HG02623 (cell line): ENCODE measurements around the gene UROC1.

ENCODE experiments used
- ATAC-seq: cut with Tn5 transposase; IDR thresholded peaks from one replicate; pipeline ENCODE4 v1.9.1; 2021; ENCODE audit warnings: moderate library complexity; ENCODE audit not compliant: unreplicated experiment

Gene UROC1

DNA sequence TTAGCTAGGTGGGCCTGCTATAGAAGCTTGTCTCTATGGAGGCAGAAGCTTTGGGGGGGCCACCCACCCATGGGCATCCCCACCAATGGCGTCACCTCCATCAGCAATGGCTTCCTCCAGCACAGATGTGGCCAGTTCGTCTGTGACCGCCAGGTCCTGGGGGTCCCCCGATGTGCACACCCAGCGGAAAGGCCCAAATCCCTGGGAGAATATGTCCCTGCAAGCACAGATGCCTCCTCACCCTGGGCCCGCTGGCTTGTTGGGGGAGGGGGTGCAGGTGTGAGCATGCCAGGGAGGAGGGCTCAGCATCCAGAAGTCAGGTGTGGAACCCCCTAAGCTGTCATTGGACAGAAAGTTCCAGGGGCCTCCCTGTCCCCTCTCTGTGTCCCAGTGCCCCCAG, 19.6 kb downstream of the UROC1 start:
- ATAC-seq, result no peak

- ATAC-seq, result no peak
Measured at GRCh38 chr3:126496894-126497850, 20.4 kb downstream of the UROC1 start.

DNA sequence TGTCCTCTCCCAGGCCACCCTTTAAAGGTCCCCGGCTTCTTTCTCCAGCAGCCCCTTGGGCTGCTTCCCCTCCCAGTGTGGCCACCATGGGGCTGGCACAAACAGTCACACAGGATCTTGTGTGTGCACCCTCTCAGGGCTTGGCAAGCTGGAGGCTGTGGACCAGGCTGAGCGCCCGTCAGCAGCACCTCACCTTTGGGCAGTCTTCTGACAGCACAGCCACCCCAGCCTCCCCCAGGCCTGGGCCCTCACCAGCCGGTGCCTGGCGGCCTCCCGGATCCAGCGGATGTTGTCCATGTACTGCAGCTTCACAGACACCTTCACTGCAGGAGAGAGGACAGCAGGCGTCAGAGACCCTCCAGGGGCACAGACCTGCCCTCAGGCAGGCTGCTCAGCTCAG, 21.8 kb downstream of the UROC1 start:
- ATAC-seq, result no peak

DNA sequence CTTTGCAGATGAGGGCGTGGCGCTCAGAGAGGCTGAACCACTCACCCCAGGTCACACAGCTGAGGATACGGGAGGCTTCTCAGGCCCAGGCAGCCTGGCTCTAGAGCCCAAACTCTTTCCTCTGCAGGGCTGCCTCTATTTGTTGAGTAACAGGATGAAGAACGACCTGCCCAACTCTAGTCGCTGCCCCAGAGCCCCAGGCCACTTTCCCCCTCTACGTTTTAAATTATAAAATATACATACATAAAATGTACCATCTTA, 22.7 kb downstream of the UROC1 start:
- no peak for ATAC-seq

- ATAC-seq, result no peak
Measured at GRCh38 chr3:126494204-126494969, 23.2 kb downstream of the UROC1 start.

- ATAC-seq, result no peak
Measured at GRCh38 chr3:126493739-126494138, 23.8 kb downstream of the UROC1 start.

DNA sequence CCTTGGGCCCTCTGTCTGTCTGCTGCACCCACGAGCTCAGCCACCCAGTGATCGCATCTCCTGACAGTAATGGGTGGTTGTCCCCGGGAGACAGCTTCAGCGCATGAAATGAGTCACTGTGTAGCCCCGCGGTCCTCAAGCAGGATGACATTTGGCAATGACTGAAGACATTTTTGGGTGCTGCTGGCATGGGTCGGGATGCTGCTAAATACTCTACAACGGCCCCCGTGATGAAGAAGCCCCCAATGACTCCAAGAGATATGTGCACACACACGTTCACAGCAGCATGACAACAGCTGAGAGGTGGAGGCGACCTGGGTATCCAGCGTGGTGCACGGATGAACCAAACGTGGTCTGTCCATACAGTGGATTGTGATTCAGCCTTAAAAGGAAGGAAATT, 24.5 kb downstream of the UROC1 start:
- ATAC-seq, result no peak

- no peak for ATAC-seq
Measured at GRCh38 chr3:126491221-126492013, 26.2 kb downstream of the UROC1 start.

DNA sequence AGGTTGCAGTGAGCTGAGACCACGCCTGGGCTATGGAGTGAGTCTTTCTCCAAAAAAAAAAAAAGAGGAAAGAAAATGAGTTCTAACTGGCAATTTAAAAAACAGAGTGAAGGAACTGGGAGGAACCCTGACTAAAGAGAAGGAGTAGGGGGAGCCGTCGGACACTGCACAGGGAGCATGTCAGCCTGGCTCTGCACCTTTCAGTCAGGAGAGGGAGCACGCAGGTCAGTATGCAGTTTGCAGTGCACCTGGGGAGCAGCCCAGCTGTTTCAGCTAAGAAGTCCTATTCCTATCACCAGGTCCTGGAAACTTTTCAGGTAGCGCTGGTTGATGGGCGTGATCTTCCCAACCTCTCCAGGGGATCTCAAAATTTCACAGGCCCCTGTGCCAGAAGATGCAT, 27.0 kb downstream of the UROC1 start:
- ATAC-seq, result no peak

DNA sequence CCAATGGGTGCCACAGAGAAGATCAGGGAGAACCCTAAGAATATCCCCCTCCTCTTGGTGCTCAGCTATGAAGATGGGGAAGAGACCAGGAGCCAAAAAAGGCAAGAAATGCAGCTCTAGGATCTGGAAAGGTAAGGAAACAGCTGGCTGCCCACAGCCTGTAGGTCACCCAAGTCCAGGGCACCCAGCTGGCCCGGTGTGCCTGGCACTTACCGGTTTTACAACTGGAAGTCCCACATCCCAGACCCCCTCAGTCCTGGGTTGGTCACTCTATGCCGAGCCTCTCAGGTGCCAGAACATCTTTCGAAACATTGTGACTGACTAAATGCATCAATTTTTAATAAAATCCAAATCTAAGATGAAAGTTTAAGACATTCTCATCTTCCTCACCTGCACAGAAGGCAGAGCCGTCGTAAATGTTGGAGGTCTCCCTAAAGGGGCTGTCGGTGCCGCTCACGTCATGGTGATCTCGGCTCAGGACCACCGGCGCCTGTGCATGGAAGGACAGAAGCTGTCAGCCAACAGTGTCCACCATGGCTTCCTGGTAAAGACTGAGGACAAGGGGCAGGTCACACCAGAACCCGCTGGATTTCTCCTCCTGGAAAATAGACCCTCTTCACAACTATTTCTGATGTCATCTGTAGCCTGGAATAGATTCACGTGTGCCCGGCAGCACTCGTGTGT, 28.5 kb downstream of the UROC1 start:
- no peak for ATAC-seq

- ATAC-seq, result no peak
Measured at GRCh38 chr3:126488185-126488584, 29.4 kb downstream of the UROC1 start.

GRCh38 chr3:126487151-126487771, 30.3 kb downstream of the UROC1 start:
- no peak for ATAC-seq

DNA sequence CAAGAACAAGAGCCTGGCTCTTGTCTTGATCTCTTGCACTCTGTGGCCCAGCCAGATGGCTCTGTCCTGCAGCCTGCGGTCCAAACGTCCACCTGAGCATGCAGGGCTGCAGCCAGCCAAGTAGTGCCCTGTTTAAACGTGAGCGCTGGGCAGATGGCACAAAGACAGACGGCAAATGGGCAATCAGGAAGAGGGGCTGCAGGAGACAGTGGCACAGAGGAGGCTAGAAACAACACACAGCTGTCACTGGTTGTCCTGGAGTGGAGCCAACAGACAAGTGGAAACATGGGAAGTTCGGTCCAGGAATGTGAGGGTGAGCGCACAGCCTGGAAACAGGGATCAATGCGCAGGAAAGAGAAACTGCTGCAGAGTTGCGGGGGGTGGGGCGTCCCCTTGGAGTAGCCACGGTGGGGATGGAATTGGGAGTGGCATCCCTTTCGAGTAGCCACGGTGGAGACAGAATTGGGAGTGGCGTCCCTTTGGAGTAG, 31.2 kb downstream of the UROC1 start:
- no peak for ATAC-seq

- no peak for ATAC-seq
Measured at GRCh38 chr3:126485956-126486355, 31.6 kb downstream of the UROC1 start.

- no peak for ATAC-seq
Measured at GRCh38 chr3:126485176-126485897, 32.2 kb downstream of the UROC1 start.

- no peak for ATAC-seq
Measured at GRCh38 chr3:126484662-126485061, 32.9 kb downstream of the UROC1 start.

- ATAC-seq, result no peak
Measured at GRCh38 chr3:126484148-126484547, 33.4 kb downstream of the UROC1 start.

DNA sequence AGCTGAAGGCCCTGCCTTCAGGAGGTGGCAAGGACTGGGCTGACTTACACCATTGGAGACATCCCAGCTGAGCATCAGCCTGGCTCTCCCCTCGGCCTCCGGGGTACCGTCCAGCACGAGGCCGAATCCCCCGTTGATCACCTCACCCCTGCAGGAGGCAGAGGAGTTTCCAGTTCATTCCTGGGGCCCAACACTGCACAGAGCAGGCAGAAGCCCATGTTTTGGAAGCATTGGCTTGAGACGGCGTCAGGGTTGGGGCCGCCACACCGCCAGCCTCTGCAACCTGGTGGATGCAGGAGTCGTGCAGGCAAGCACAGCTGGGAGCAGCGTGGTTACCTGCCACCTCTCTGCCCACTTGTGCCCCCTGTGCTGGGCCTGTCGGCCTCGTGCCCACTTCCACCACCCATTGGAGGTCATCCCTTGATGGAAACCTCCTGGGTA, 34.2 kb downstream of the UROC1 start:
- no peak for ATAC-seq

GRCh38 chr3:126482503-126483255, 34.9 kb downstream of the UROC1 start:
- ATAC-seq, result no peak
